Measurements from ENCODE around the gene GSX1. TPM values are rescaled to one million over a fixed set of nuclear protein-coding genes. Genes with fewer than 3 reads are reported as not detected.
A peak's percentile ranks its signal among the peaks of the same experiment; 100 is the strongest.

Gene GSX1
- total and polyA plus RNA-seq, 9 of the 15 experiments (the other 6 are each of a cell fraction or from before 2014, with no cell fraction given) = not detected

GRCh38 chr13:27826379-27827353 is 34.4 kb downstream of the GSX1 start:
- ATAC-seq (peak; percentile 93), FAIRE-seq (peak; percentile 79), DNase-seq (ENCODE audit: extremely low read depth in 1 of 4, low spot score in 3 of 4) (peak; percentile 68 to 78 (median 70))
- peaks cover 0 to 8% of the 10 kb centered on the region in 2 experiments; a peak in 2 of 5 replicates for H3K4me1 ChIP-seq (replicated peaks in 1 of 2; ENCODE audit: control insufficient read depth in 2 of 2, insufficient read depth in 2 of 2, low read length in 2 of 2)
- H3K9ac ChIP-seq (ENCODE audit: insufficient read depth in 1 of 2, low read depth in 2 of 2, low read length in 2 of 2) = no peak overlapping the region
- peak overlapping the region; percentile 67 for H3K4me2 ChIP-seq (ENCODE audit: insufficient read depth, low read length)
- no peak overlapping the region for H3K27ac ChIP-seq (ENCODE audit: extremely low read depth, low read depth, low read length)
- no peak overlapping the region for H3K4me3 ChIP-seq
- H3K9me1 ChIP-seq (ENCODE audit: control insufficient read depth, insufficient read depth, low read length) = no peaks in the 10 kb centered on the region
- WGBS (ENCODE audit: insufficient coverage, low coverage, missing lambda C conversion rate) = 3% methylated on average over 26 of the region's 30 CpGs
- H3K9me3 ChIP-seq (replicated peaks; ENCODE audit: control insufficient read depth, insufficient read depth, low read depth, low read length) = no peaks in the 10 kb centered on the region
- H3K36me3 ChIP-seq (ENCODE audit: control insufficient read depth, insufficient read depth, low read length) = no peaks in the 10 kb centered on the region
- no peaks in the 10 kb centered on the region for H3K79me2 ChIP-seq (ENCODE audit: control insufficient read depth, insufficient read depth, low read length)
- in situ Hi-C loops (cut with MboI) (loop anchor here (5.0 to 25.0 kb wide), 4 partner anchors 171 to 889 kb away; no protein-coding TSS in a partner anchor), intact Hi-C loops (cut with micrococcal nuclease) (loop anchor here (1.0 to 5.0 kb wide), 9 partner anchors 56 to 841 kb away; no protein-coding TSS in a partner anchor)
- H2AFZ ChIP-seq (ENCODE audit: low read depth, low read length) = peak overlapping the region; percentile 71; the same call in 1 of the 2 replicates
- H4K20me1 ChIP-seq (replicated peaks; ENCODE audit: control insufficient read depth, insufficient read depth, low read length) = no peaks in the 10 kb centered on the region
- CTCF ChIA-PET (ENCODE audit: low intra/inter-chr PET ratio) = interaction anchor here (0.8 to 2.8 kb wide), 8 partner anchors 158 to 841 kb away, joined by 3 to 18 read pairs (median 6); no protein-coding TSS in a partner anchor
- no peaks in the 10 kb centered on the region; a peak in 1 of 5 replicates for H3K27me3 ChIP-seq (ENCODE audit: control insufficient read depth in 2 of 2, insufficient read depth in 2 of 2, low read length in 2 of 2)
- POLR2A ChIA-PET = interaction anchor here (0.6 to 1.0 kb wide), 2 partner anchors 162 to 294 kb away, joined by 3 to 5 read pairs; partner anchors contain the start of gene URAD
- BruUV-seq (replicated peaks) = no TSS peak
- TF ChIP-seq MCM5 (IDR thresholded peaks at IDR 0.05; ENCODE audit: low read depth) (no peak), SMC3 (conservative IDR thresholded peaks at IDR 0.05; ENCODE audit: insufficient read depth, low read depth, low read length) (peak; percentile 87), ZNF589 (CRISPR knock-in tag; IDR thresholded peaks at IDR 0.05; ENCODE audit: low read depth) (no peak), TARDBP (IDR thresholded peaks at IDR 0.05) (no peak), RAD21 (CRISPR knock-in tag; conservative IDR thresholded peaks at IDR 0.05 in 1 of 2, IDR thresholded peaks at IDR 0.05 in 1 of 2) (peak; percentile 80 to 85), E2F6 (IDR thresholded peaks at IDR 0.05; ENCODE audit: borderline replicate concordance in 1 of 2, extremely low read depth in 1 of 2, insufficient read depth in 1 of 2, insufficient read length in 1 of 2, low read depth in 1 of 2, low read length in 1 of 2, poor library complexity in 1 of 2, severe bottlenecking in 1 of 2) (peak in 1 of 2 experiments; percentile 15), ZNF76 (CRISPR knock-in tag; IDR thresholded peaks at IDR 0.05; ENCODE audit: borderline replicate concordance) (no peak), ZBTB34 (CRISPR knock-in tag; IDR thresholded peaks at IDR 0.05) (no peak), CEBPG (CRISPR knock-in tag; IDR thresholded peaks at IDR 0.05) (no peak), CEBPG (tag; conservative IDR thresholded peaks at IDR 0.05 in 1 of 2, IDR thresholded peaks at IDR 0.05 in 1 of 2) (no peak)

All from K562 (cell line).